Suppressor macrophage treated with lipopolysaccharide for 1 hour (primary cell): Measurements from ENCODE around the gene COL8A1.

Experiments
- DNase-seq, 3 donors: peaks; one replicate each; pipeline ENCODE4 v3.0.0-alpha.2; 2020 to 2022

Gene COL8A1

GRCh38 chr3:99678023-99678422 lies 39.6 kb downstream of the COL8A1 start:
- DNase-seq = no peak

- DNase-seq = no peak
Measured at GRCh38 chr3:99678896-99679295, 40.5 kb downstream of the COL8A1 start.

GRCh38 chr3:99681512-99681911 lies 43.1 kb downstream of the COL8A1 start:
- DNase-seq = no peak

GRCh38 chr3:99681976-99682375 lies 43.6 kb downstream of the COL8A1 start:
- DNase-seq = no peak

- DNase-seq = no peak
Measured at GRCh38 chr3:99683465-99683864, 45.1 kb downstream of the COL8A1 start.

- no peak for DNase-seq
Measured at GRCh38 chr3:99683876-99684275, 45.5 kb downstream of the COL8A1 start.

GRCh38 chr3:99684644-99685043 lies 46.2 kb downstream of the COL8A1 start:
- no peak for DNase-seq

- DNase-seq = no peak
Measured at GRCh38 chr3:99686469-99686868, 48.1 kb downstream of the COL8A1 start.

GRCh38 chr3:99686955-99687612 lies 48.7 kb downstream of the COL8A1 start:
- DNase-seq = peak; percentile 48 to 62 (median 58)

GRCh38 chr3:99690761-99691369 lies 52.5 kb downstream of the COL8A1 start:
- DNase-seq = no peak

GRCh38 chr3:99693636-99694035 lies 55.2 kb downstream of the COL8A1 start:
- no peak for DNase-seq

GRCh38 chr3:99696497-99696896 lies 58.1 kb downstream of the COL8A1 start:
- no peak for DNase-seq

GRCh38 chr3:99697250-99697649 lies 58.9 kb downstream of the COL8A1 start:
- no peak for DNase-seq

GRCh38 chr3:99698932-99699331 lies 60.5 kb downstream of the COL8A1 start:
- DNase-seq = no peak

GRCh38 chr3:99699841-99700240 lies 61.4 kb downstream of the COL8A1 start:
- no peak for DNase-seq

GRCh38 chr3:99700631-99701268 lies 62.4 kb downstream of the COL8A1 start:
- no peak for DNase-seq

- DNase-seq = no peak
Measured at GRCh38 chr3:99702953-99703943, 64.9 kb downstream of the COL8A1 start.

- no peak for DNase-seq
Measured at GRCh38 chr3:99704417-99704816, 66.0 kb downstream of the COL8A1 start.

- DNase-seq = no peak
Measured at GRCh38 chr3:99706410-99706809, 68.0 kb downstream of the COL8A1 start.

GRCh38 chr3:99708207-99708745 lies 69.9 kb downstream of the COL8A1 start:
- no peak for DNase-seq

- DNase-seq = no peak
Measured at GRCh38 chr3:99709686-99710085, 71.3 kb downstream of the COL8A1 start.

GRCh38 chr3:99710094-99710493 lies 71.7 kb downstream of the COL8A1 start:
- no peak for DNase-seq

- no peak for DNase-seq
Measured at GRCh38 chr3:99711351-99711750, 73.0 kb downstream of the COL8A1 start.
